BE2C (cell line): ENCODE results near the gene HELZ2.
"Not testable (repeated sequence)": the region's sequence is repeated elsewhere in the genome, so short reads cannot be mapped to it uniquely, and the experiment has no call there.

ENCODE experiments used
- DNase-seq: peaks from one replicate; pipeline ENCODE4 v3.0.0-alpha.2; 2020
- H3K27me3 ChIP-seq: fragments of 250-450 bp; sonication (Bioruptor Pico); 2 replicates; pipeline ENCODE4 v1.5.1; 2020; ENCODE audit warnings: mild to moderate bottlenecking
- H3K36me3 ChIP-seq: fragments of 250-450 bp; sonication (Bioruptor Pico); 2 replicates; pipeline ENCODE4 v1.5.1; 2020; ENCODE audit warnings: mild to moderate bottlenecking
- H3K4me1 ChIP-seq: fragments of 250-450 bp; sonication (Bioruptor Pico); 2 replicates; pipeline ENCODE4 v1.5.1; 2020
- H3K4me3 ChIP-seq: 2 replicates; pipeline ENCODE4 v1.5.1; 2011; ENCODE audit warnings: low read depth, low read length
- H3K9me3 ChIP-seq: fragments of 250-450 bp; sonication (Bioruptor Pico); 2 replicates; pipeline ENCODE4 v1.5.1; 2020
- CTCF ChIP-seq: IDR thresholded peaks from 2 replicates; pipeline ENCODE4 v1.5.1; 2012; ENCODE audit warnings: mild to moderate bottlenecking, low read depth, low read length

Gene HELZ2

DNA sequence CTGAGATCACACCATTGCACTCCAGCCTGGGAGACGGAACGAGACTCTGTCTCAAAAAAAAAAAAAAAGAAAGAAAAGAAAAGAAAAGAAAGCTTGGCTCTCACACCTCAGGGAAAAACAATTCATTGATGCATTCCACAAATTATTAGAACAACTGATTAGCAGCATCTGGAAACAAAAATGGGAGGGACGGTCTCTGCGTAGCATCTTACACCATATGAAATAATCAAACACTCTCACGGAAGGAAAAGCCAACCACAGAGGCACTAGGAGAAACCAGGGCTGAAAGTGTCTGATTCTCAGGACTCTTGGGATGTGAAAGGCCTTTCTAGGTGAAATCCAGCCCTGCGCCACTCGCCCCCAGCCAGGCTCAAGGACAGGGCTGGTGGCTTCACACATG lies 2.3 kb upstream of the HELZ2 start:
- Histone ChIP-seq H3K4me1 (peaks cover 12% of the 10 kb centered on the region), H3K4me3 (no peak overlapping the region), H3K36me3 (no peaks in the 10 kb centered on the region), H3K9me3 (no peaks in the 10 kb centered on the region), H3K27me3 (no peaks in the 10 kb centered on the region)
- DNase-seq, result no peak
- TF ChIP-seq CTCF, result no peak

GRCh38 chr20:63574829-63575743 lies 1.0 kb upstream of the HELZ2 start:
- no peak for DNase-seq
- Histone ChIP-seq H3K36me3 (no peaks in the 10 kb centered on the region), H3K9me3 (no peaks in the 10 kb centered on the region), H3K27me3 (no peaks in the 10 kb centered on the region), H3K4me3 (no peak overlapping the region), H3K4me1 (peaks cover 9% of the 10 kb centered on the region)
- TF ChIP-seq CTCF, result no peak

DNA sequence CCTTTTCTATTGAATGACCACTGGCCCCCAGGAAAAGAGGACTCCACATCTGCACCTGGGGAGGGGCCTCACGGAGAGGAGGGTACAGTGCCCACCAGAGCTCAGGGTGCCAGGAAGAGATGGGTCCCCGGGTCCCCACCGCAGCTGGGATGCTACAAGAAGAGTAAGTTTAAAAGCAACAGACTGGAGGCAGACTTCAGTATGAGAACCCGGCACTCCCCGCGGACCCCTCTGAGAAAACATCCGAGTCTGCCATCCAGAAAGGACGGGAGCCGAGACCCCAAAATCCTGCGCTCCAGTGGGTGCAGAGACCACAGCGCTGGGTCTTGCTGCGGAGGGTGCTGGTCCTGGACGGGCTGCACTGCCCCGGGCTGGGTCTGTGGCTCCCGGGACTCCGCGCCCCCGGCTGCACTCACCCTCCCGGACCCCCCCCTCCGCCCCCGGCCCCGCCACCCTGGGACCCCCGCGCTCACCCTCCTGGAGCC lies 350 bp downstream of the HELZ2 start:
- H3K4me3 ChIP-seq, result peak overlapping the region; percentile 71
- TF ChIP-seq CTCF, result no peak
- no peaks in the 10 kb centered on the region for H3K9me3 ChIP-seq
- H3K4me1 ChIP-seq, result peaks cover 9% of the 10 kb centered on the region
- no peak for DNase-seq
- H3K36me3 ChIP-seq, result no peaks in the 10 kb centered on the region
- H3K27me3 ChIP-seq, result no peaks in the 10 kb centered on the region

GRCh38 chr20:63572788-63573646 lies 1.0 kb downstream of the HELZ2 start:
- Histone ChIP-seq H3K36me3 (no peaks in the 10 kb centered on the region), H3K27me3 (no peaks in the 10 kb centered on the region), H3K4me3 (peak overlapping the region; percentile 71), H3K9me3 (no peaks in the 10 kb centered on the region), H3K4me1 (peaks cover 9% of the 10 kb centered on the region)
- TF ChIP-seq CTCF, result no peak
- DNase-seq, result no peak

DNA sequence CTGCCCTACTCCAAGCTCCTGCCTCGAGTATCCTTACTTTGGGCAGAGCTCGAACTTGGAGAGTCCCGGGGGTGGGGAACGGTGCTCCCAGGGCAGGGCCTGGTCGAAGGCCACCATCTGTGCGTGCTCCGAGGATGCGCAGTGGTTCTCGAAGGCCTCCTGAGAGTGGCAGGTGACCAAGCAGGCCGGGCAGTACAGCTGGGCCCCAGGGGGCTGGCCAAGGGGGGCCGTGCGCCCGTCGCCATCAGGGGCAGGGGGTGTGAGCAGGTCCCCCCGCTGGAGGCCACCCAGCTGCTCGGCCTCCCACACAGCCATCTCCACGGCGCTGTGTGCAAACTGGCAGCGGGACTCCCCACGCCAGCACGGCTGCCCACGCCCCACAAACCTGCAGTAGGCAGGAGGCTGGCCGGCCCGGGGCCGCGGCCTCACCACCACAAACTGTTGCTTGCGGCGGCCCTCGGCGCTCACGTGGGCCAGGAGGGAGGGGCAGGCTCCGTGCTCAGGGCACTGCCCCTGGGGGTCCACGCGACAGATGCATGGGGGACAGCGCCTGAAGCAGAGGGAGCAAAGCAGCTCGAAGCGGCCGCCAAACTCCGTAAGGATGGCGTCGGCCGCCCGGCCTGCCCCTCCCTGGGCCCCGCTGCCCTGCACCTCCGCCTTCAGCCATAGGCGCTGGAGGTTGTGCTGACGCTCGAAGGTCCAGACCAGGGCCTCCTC lies 1.8 kb downstream of the HELZ2 start:
- Histone ChIP-seq H3K4me1 (peaks cover 5% of the 10 kb centered on the region), H3K27me3 (no peaks in the 10 kb centered on the region), H3K36me3 (no peaks in the 10 kb centered on the region), H3K4me3 (no peak overlapping the region), H3K9me3 (no peaks in the 10 kb centered on the region)
- no peak for TF ChIP-seq CTCF
- no peak for DNase-seq

GRCh38 chr20:63571087-63571478 lies 3.0 kb downstream of the HELZ2 start:
- H3K4me1 ChIP-seq, H3K4me3 ChIP-seq, H3K9me3 ChIP-seq, DNase-seq, H3K27me3 ChIP-seq, H3K36me3 ChIP-seq: not testable (repeated sequence)
